GM21576 (cell line): ENCODE results near the gene KCNJ2.

Source experiments
- ATAC-seq: cut with Tn5 transposase; IDR thresholded peaks from one replicate; pipeline ENCODE4 v1.9.1; 2021; ENCODE audit warnings: mild to moderate bottlenecking, moderate library complexity; ENCODE audit not compliant: unreplicated experiment

The KCNJ2 gene

GRCh38 chr17:70201872-70202419 is 32.6 kb downstream of the KCNJ2 start:
- ATAC-seq = no peak

- ATAC-seq = no peak
Measured at GRCh38 chr17:70202840-70203239, 33.5 kb downstream of the KCNJ2 start.

GRCh38 chr17:70204431-70204830 is 35.1 kb downstream of the KCNJ2 start:
- ATAC-seq = no peak

- ATAC-seq = no peak
Measured at GRCh38 chr17:70205401-70205800, 36.1 kb downstream of the KCNJ2 start.

GRCh38 chr17:70206361-70207010 is 37.2 kb downstream of the KCNJ2 start:
- no peak for ATAC-seq

- no peak for ATAC-seq
Measured at GRCh38 chr17:70207184-70207583, 37.9 kb downstream of the KCNJ2 start.

GRCh38 chr17:70208080-70208794 is 38.9 kb downstream of the KCNJ2 start:
- ATAC-seq = no peak

GRCh38 chr17:70208825-70209555 is 39.7 kb downstream of the KCNJ2 start:
- ATAC-seq = no peak

- no peak for ATAC-seq
Measured at GRCh38 chr17:70215656-70216055, 46.3 kb downstream of the KCNJ2 start.

- ATAC-seq = no peak
Measured at GRCh38 chr17:70217571-70217970, 48.2 kb downstream of the KCNJ2 start.

- ATAC-seq = no peak
Measured at GRCh38 chr17:70225276-70225675, 55.9 kb downstream of the KCNJ2 start.
